ENCODE data around the gene KCNA4. TPM values are rescaled to one million over a fixed set of nuclear protein-coding genes. Genes with fewer than 3 reads are reported as not detected.
"Not testable (repeated sequence)": the region's sequence is repeated elsewhere in the genome, so short reads cannot be mapped to it uniquely, and the experiment has no call there.

The KCNA4 gene
- 0.82 TPM for polyA plus RNA-seq
- long read RNA-seq, donor 1: 0 reads
- long read RNA-seq, donor 2: 0 reads
- long read RNA-seq, donor 3: 0 reads
- long read RNA-seq, donor 4: 0 reads
- long read RNA-seq, donor 5: 0 reads
- long read RNA-seq, donor 6: 0 reads
- long read RNA-seq, donor 7: 0 reads
- long read RNA-seq, donor 8: 0 reads
- long read RNA-seq, donor 9, full-length matches to known transcripts: 1 of 1 reads
- long read RNA-seq, donor 9, partial matches to known transcripts: 0 of 1 reads
- long read RNA-seq, donor 9, other reads (novel, unspliced or antisense): 0 of 1 reads
- long read RNA-seq, donor 10: 0 reads
- long read RNA-seq, donor 11: 0 reads

DNA sequence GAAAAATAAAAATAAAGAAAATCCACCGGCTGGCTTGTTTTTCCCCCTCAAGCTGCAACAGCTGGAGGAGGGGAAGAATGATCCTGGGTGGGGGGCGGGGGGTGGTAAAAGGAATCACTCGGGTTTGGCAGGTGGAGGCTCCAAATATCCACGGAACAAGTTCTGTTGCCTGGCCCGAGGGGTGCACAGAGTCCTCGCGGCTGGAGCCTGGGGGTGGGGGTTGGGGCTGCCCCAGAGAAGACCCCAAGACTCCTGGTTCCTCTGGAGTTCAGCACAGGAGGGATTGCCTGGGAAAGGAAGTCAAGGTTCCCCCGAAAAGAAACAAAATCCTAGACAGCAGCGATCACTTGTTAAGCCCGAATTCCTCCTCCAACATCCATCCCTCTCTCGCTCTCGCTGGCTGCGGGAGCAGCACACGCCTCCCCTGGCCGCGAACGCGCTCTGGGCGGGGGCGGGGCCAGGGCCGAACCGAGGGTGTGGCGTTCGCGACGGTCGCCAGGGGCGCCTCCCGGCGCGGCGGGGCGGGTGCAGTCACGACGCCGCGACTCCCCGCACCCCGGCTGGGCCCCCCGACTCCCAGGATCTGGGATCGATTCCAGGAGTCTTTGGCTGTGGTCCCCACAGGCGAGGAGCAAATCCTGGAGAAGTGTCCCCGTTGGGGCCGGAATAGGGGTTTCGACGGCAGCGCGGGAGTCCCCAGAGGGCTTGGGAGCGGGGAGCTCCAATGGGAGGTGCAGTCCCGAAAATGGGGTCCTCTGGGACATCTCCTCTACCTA lies at the start of gene KCNA4:
TSS of gene KCNA4 (minus strand) at position 443 of the 776 bp plus-strand sequence. CDS start 4,352 bp downstream, outside the sequence.
- WGBS (ENCODE audit: insufficient coverage, low lambda C conversion rate): no CpG with 5 or more reads among the region's 50 CpGs
- no peaks in the 10 kb centered on the region for H3K36me3 ChIP-seq (ENCODE audit: control insufficient read depth, insufficient read depth, low read length)
- H3K9me3 ChIP-seq (ENCODE audit: control insufficient read depth, low read depth, low read length): no peaks in the 10 kb centered on the region
- peak; percentile 3 to 12 for DNase-seq
- H3K4me3 ChIP-seq (ENCODE audit: low read length): peak within 1 kb of the TSS; percentile 23
- H3K27ac ChIP-seq (ENCODE audit: low read length): no peak within 1 kb of the TSS
- no peaks in the 10 kb centered on the region for H3K4me1 ChIP-seq (ENCODE audit: control insufficient read depth, insufficient read depth, low read length)
- peaks cover 56% of the 10 kb centered on the region for H3K27me3 ChIP-seq (ENCODE audit: control insufficient read depth, insufficient read depth, low read length)

- no peak overlapping the region for H3K4me3 ChIP-seq (ENCODE audit: low read length)
- no peak for DNase-seq
- no peaks in the 10 kb centered on the region for H3K27me3 ChIP-seq (ENCODE audit: control insufficient read depth, insufficient read depth, low read length)
- H3K4me1 ChIP-seq (ENCODE audit: control insufficient read depth, insufficient read depth, low read length): no peaks in the 10 kb centered on the region
- H3K9me3 ChIP-seq (ENCODE audit: control insufficient read depth, low read depth, low read length): peaks cover 5% of the 10 kb centered on the region
- H3K36me3 ChIP-seq (ENCODE audit: control insufficient read depth, insufficient read depth, low read length): no peaks in the 10 kb centered on the region
- WGBS (ENCODE audit: insufficient coverage, low lambda C conversion rate): 90% methylated on average over 2 of the region's 4 CpGs
- no peak overlapping the region for H3K27ac ChIP-seq (ENCODE audit: low read length)
These were observed 45.3 kb upstream of the KCNA4 start for GRCh38 chr11:30062103-30062502.

DNA sequence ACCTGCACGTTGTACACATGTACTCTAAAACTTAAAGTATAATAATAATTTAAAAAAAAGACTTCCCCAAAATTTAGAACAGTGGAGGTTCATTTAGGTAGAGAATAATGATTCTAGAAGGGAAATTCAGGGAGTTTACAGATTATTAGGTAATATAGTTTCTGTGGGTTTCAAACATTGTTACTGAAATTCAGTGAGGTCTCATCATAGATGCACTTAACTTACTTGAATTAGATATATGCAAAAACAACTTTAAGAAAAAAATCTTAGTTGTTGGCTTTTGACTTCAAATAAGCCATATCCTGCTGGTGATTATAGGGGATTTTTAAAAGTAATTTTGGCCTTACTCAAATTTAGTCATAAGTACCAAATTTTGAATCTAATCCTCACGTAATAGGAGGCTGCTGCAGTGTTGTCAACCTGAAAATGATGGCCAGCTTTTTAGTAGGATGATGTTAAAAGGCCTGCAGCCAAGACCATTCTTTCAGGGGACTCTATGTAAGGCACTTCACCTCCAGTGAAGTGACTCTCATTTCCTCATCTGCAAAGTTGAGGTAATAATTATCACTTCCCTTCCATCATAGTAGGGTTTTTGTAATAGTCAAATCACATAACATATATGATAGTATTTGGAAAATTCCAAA lies 42.5 kb upstream of the KCNA4 start:
- no peaks in the 10 kb centered on the region for H3K36me3 ChIP-seq (ENCODE audit: control insufficient read depth, insufficient read depth, low read length)
- H3K27me3 ChIP-seq (ENCODE audit: control insufficient read depth, insufficient read depth, low read length): no peaks in the 10 kb centered on the region
- no CpG with 5 or more reads among the region's 2 CpGs for WGBS (ENCODE audit: insufficient coverage, low lambda C conversion rate)
- no peak for DNase-seq
- H3K27ac ChIP-seq (ENCODE audit: low read length): no peak overlapping the region
- peaks cover 5% of the 10 kb centered on the region for H3K9me3 ChIP-seq (ENCODE audit: control insufficient read depth, low read depth, low read length)
- no peak overlapping the region for H3K4me3 ChIP-seq (ENCODE audit: low read length)
- no peaks in the 10 kb centered on the region for H3K4me1 ChIP-seq (ENCODE audit: control insufficient read depth, insufficient read depth, low read length)

- no peaks in the 10 kb centered on the region for H3K36me3 ChIP-seq (ENCODE audit: control insufficient read depth, insufficient read depth, low read length)
- H3K4me3 ChIP-seq (ENCODE audit: low read length): no peak overlapping the region
- H3K9me3 ChIP-seq (ENCODE audit: control insufficient read depth, low read depth, low read length): no peaks in the 10 kb centered on the region
- H3K27me3 ChIP-seq (ENCODE audit: control insufficient read depth, insufficient read depth, low read length): no peaks in the 10 kb centered on the region
- 40% methylated on average over 1 of the region's 2 CpGs for WGBS (ENCODE audit: insufficient coverage, low lambda C conversion rate)
- no peak for DNase-seq
- H3K4me1 ChIP-seq (ENCODE audit: control insufficient read depth, insufficient read depth, low read length): no peaks in the 10 kb centered on the region
- no peak overlapping the region for H3K27ac ChIP-seq (ENCODE audit: low read length)
These were observed 32.4 kb upstream of the KCNA4 start for GRCh38 chr11:30049214-30049613.

DNA sequence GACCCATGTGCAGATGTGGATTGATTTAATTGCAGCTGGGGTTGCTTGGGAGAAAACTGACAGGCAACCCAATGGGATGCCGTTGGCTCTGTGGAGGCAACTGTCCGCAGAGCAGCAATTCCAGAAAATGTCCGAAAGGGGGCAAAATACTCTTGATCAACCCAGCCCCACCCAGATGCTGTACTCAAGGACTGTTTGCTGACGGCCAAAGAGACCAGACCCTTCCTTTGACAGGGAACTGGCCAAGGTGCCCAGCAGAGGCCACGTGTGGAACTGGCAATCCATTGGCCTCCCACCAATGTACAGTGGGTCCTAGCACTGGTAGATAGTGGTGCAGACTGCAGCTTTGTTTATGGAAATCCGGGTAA lies 29.7 kb upstream of the KCNA4 start:
- no peak overlapping the region for H3K27ac ChIP-seq (ENCODE audit: low read length)
- H3K4me3 ChIP-seq (ENCODE audit: low read length): no peak overlapping the region
- WGBS (ENCODE audit: insufficient coverage, low lambda C conversion rate): no CpG with 5 or more reads among the region's 6 CpGs
- no peak for DNase-seq
- no peaks in the 10 kb centered on the region for H3K36me3 ChIP-seq (ENCODE audit: control insufficient read depth, insufficient read depth, low read length)
- no peaks in the 10 kb centered on the region for H3K4me1 ChIP-seq (ENCODE audit: control insufficient read depth, insufficient read depth, low read length)
- H3K27me3 ChIP-seq (ENCODE audit: control insufficient read depth, insufficient read depth, low read length): no peaks in the 10 kb centered on the region
- no peaks in the 10 kb centered on the region for H3K9me3 ChIP-seq (ENCODE audit: control insufficient read depth, low read depth, low read length)

DNA sequence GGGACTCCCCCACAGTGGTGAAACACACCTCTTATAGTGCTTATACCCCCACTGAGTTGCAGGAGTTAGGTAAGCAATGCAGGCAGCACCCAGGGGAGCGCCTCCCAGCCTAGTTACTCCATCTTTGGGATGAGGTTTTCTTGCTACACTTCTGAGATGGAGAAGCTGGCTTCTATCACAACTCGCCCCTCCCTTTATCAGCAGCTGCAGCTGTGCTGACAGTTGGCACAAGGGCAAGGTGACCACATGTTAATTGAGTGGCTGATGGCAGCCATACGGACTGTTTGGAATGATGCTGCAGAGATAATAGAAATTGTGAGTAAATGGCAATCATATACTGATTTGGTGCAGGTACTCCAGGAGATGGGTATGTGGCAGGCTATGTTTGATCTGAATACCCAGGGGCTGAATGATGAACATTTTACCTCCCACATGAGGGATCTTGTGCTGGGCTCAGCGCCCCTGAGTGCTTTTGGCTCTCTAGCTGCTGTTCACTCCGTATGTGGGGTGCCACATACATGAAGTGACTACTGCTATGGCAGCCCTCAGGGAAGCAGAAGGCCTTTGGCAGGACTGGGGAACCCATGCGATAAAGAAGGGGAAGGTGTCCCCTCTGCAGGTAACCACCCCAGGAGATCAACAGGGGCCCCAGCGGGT lies 29.2 kb upstream of the KCNA4 start:
- Histone ChIP-seq H3K27me3 (ENCODE audit: control insufficient read depth, insufficient read depth, low read length) (no peaks in the 10 kb centered on the region), H3K27ac (ENCODE audit: low read length) (no peak overlapping the region), H3K4me3 (ENCODE audit: low read length) (no peak overlapping the region), H3K4me1 (ENCODE audit: control insufficient read depth, insufficient read depth, low read length) (no peaks in the 10 kb centered on the region), H3K36me3 (ENCODE audit: control insufficient read depth, insufficient read depth, low read length) (no peaks in the 10 kb centered on the region), H3K9me3 (ENCODE audit: control insufficient read depth, low read depth, low read length) (no peaks in the 10 kb centered on the region)
- no peak for DNase-seq
- no CpG with 5 or more reads among the region's 7 CpGs for WGBS (ENCODE audit: insufficient coverage, low lambda C conversion rate)

GRCh38 chr11:30045144-30045543 lies 28.3 kb upstream of the KCNA4 start:
- DNase-seq: no peak
- no peaks in the 10 kb centered on the region for H3K27me3 ChIP-seq (ENCODE audit: control insufficient read depth, insufficient read depth, low read length)
- H3K36me3 ChIP-seq (ENCODE audit: control insufficient read depth, insufficient read depth, low read length): no peaks in the 10 kb centered on the region
- no peaks in the 10 kb centered on the region for H3K9me3 ChIP-seq (ENCODE audit: control insufficient read depth, low read depth, low read length)
- no peak overlapping the region for H3K4me3 ChIP-seq (ENCODE audit: low read length)
- H3K27ac ChIP-seq (ENCODE audit: low read length): no peak overlapping the region
- no peaks in the 10 kb centered on the region for H3K4me1 ChIP-seq (ENCODE audit: control insufficient read depth, insufficient read depth, low read length)
- WGBS (ENCODE audit: insufficient coverage, low lambda C conversion rate): no CpG with 5 or more reads among the region's 6 CpGs

- H3K4me1 ChIP-seq (ENCODE audit: control insufficient read depth, insufficient read depth, low read length): no peaks in the 10 kb centered on the region
- no peaks in the 10 kb centered on the region for H3K36me3 ChIP-seq (ENCODE audit: control insufficient read depth, insufficient read depth, low read length)
- H3K27me3 ChIP-seq (ENCODE audit: control insufficient read depth, insufficient read depth, low read length): no peaks in the 10 kb centered on the region
- WGBS (ENCODE audit: insufficient coverage, low lambda C conversion rate): no CpG with 5 or more reads among the region's 14 CpGs
- H3K27ac ChIP-seq (ENCODE audit: low read length): no peak overlapping the region
- DNase-seq: no peak
- no peak overlapping the region for H3K4me3 ChIP-seq (ENCODE audit: low read length)
- H3K9me3 ChIP-seq (ENCODE audit: control insufficient read depth, low read depth, low read length): no peaks in the 10 kb centered on the region
These were observed 24.3 kb upstream of the KCNA4 start for GRCh38 chr11:30041171-30041570.

GRCh38 chr11:30034746-30035145 lies 17.9 kb upstream of the KCNA4 start:
- H3K36me3 ChIP-seq (ENCODE audit: control insufficient read depth, insufficient read depth, low read length); H3K27ac ChIP-seq (ENCODE audit: low read length); H3K27me3 ChIP-seq (ENCODE audit: control insufficient read depth, insufficient read depth, low read length); H3K4me3 ChIP-seq (ENCODE audit: low read length); H3K4me1 ChIP-seq (ENCODE audit: control insufficient read depth, insufficient read depth, low read length); H3K9me3 ChIP-seq (ENCODE audit: control insufficient read depth, low read depth, low read length); DNase-seq: not testable (repeated sequence)
- WGBS (ENCODE audit: insufficient coverage, low lambda C conversion rate): no CpG with 5 or more reads among the region's 4 CpGs

- DNase-seq; H3K27me3 ChIP-seq (ENCODE audit: control insufficient read depth, insufficient read depth, low read length); H3K4me3 ChIP-seq (ENCODE audit: low read length); H3K9me3 ChIP-seq (ENCODE audit: control insufficient read depth, low read depth, low read length); H3K36me3 ChIP-seq (ENCODE audit: control insufficient read depth, insufficient read depth, low read length); H3K27ac ChIP-seq (ENCODE audit: low read length); H3K4me1 ChIP-seq (ENCODE audit: control insufficient read depth, insufficient read depth, low read length): not testable (repeated sequence)
These were observed 17.3 kb upstream of the KCNA4 start for GRCh38 chr11:30034166-30034565.
